ENCODE measurements around the gene PC.
"Not testable (repeated sequence)": the region's sequence is repeated elsewhere in the genome, so short reads cannot be mapped to it uniquely, and the experiment has no call there.

PC gene

GRCh38 chr11:66958232-66958955, at the start of gene PC:
Gene PC (minus strand): TSS chr11:66958383. CDS start chr11:66872159, 86,224 bp downstream.
- DNase-seq: peak; percentile 99

- DNase-seq: no peak
These were observed 48.9 kb upstream of the PC start for GRCh38 chr11:67007126-67007525.

- no peak for DNase-seq
These were observed 48.1 kb upstream of the PC start for GRCh38 chr11:67006029-67006884.

- DNase-seq: not testable (repeated sequence)
These were observed 47.0 kb upstream of the PC start for GRCh38 chr11:67005200-67005599.

- no peak for DNase-seq
These were observed 44.8 kb upstream of the PC start for GRCh38 chr11:67002921-67003411.

GRCh38 chr11:67002297-67002913, 44.2 kb upstream of the PC start:
- DNase-seq: peak; percentile 95

GRCh38 chr11:67001332-67001731, 43.1 kb upstream of the PC start:
- DNase-seq: no peak

GRCh38 chr11:66999555-66999954, 41.4 kb upstream of the PC start:
- no peak for DNase-seq

- DNase-seq: no peak
These were observed 38.6 kb upstream of the PC start for GRCh38 chr11:66996609-66997273.

- DNase-seq: no peak
These were observed 33.9 kb upstream of the PC start for GRCh38 chr11:66992041-66992440.

GRCh38 chr11:66989360-66989759, 31.2 kb upstream of the PC start:
- not testable (repeated sequence) for DNase-seq

- not testable (repeated sequence) for DNase-seq
These were observed 30.6 kb upstream of the PC start for GRCh38 chr11:66988741-66989140.

GRCh38 chr11:66987924-66988637, 29.9 kb upstream of the PC start:
- no peak for DNase-seq

- no peak for DNase-seq
These were observed 29.0 kb upstream of the PC start for GRCh38 chr11:66987158-66987620.

- no peak for DNase-seq
These were observed 28.0 kb upstream of the PC start for GRCh38 chr11:66986178-66986545.

GRCh38 chr11:66985508-66986177, 27.5 kb upstream of the PC start:
- DNase-seq: no peak

GRCh38 chr11:66983275-66983924, 25.2 kb upstream of the PC start:
- DNase-seq: no peak

GRCh38 chr11:66981976-66982578, 23.9 kb upstream of the PC start:
- DNase-seq: peak; percentile 82

GRCh38 chr11:66979336-66979980, 21.3 kb upstream of the PC start:
- DNase-seq: no peak

- no peak for DNase-seq
These were observed 20.5 kb upstream of the PC start for GRCh38 chr11:66978717-66979116.
